ENCODE results near the gene TTC34. TPM values are rescaled to one million over a fixed set of nuclear protein-coding genes. Genes with fewer than 3 reads are reported as not detected.

TTC34 gene
- total and polyA plus RNA-seq, 2 of the 13 experiments (the other 11 are each of a cell fraction or from before 2014, with no cell fraction given), result 0.07 to 0.11 TPM

GRCh38 chr1:2642560-2643413 is 158.7 kb downstream of the TTC34 start (continued):
- TF ChIP-seq ZNF12 (CRISPR knock-in tag; IDR thresholded peaks at IDR 0.05) (no peak), POLR2AphosphoS2 (IDR thresholded peaks at IDR 0.05; ENCODE audit: low read depth, low read length) (no peak), ZFP1 (CRISPR knock-in tag; IDR thresholded peaks at IDR 0.05) (peak; percentile 30; the same call in 1 of the 2 replicates), ZNF335 (CRISPR knock-in tag; IDR thresholded peaks at IDR 0.05) (no peak), ZNF614 (CRISPR knock-in tag; IDR thresholded peaks at IDR 0.05; ENCODE audit: borderline replicate concordance) (peak; percentile 59; the same call in 1 of the 2 replicates), ZNF674 (CRISPR knock-in tag; IDR thresholded peaks at IDR 0.05; ENCODE audit: low read depth) (no peak), HOXA9 (CRISPR knock-in tag; IDR thresholded peaks at IDR 0.05; ENCODE audit: borderline replicate concordance) (0 out of 2 replicates have a peak, but pooled peaks have one; percentile 12), NFAT5 (CRISPR knock-in tag; IDR thresholded peaks at IDR 0.05) (no peak), CBX5 (CRISPR knock-in tag; IDR thresholded peaks at IDR 0.05; ENCODE audit: borderline replicate concordance) (no peak; the same call in 1 of the 2 replicates), CSRNP1 (CRISPR knock-in tag; IDR thresholded peaks at IDR 0.05) (peak; percentile 87; the same call in 1 of the 2 replicates), TMF1 (CRISPR knock-in tag; IDR thresholded peaks at IDR 0.05; ENCODE audit: low read depth) (no peak), ZNF569 (CRISPR knock-in tag; IDR thresholded peaks at IDR 0.05; ENCODE audit: borderline replicate concordance) (no peak), PRDM15 (CRISPR knock-in tag; IDR thresholded peaks at IDR 0.05) (no peak), POLR2A (IDR thresholded peaks at IDR 0.05; ENCODE audit: insufficient read depth in 1 of 2, low read depth in 2 of 2, low read length in 2 of 2) (peak; percentile 61 to 84; a peak in 3 of 4 replicates), ZNF510 (CRISPR knock-in tag; IDR thresholded peaks at IDR 0.05; ENCODE audit: low read depth) (no peak), ZNF547 (CRISPR knock-in tag; IDR thresholded peaks at IDR 0.05) (no peak), ZNF709 (CRISPR knock-in tag; IDR thresholded peaks at IDR 0.05) (peak; percentile 91; the same call in 1 of the 2 replicates)

All from HepG2 (cell line).